ENCODE data around the gene MATN4.

MATN4 gene

DNA sequence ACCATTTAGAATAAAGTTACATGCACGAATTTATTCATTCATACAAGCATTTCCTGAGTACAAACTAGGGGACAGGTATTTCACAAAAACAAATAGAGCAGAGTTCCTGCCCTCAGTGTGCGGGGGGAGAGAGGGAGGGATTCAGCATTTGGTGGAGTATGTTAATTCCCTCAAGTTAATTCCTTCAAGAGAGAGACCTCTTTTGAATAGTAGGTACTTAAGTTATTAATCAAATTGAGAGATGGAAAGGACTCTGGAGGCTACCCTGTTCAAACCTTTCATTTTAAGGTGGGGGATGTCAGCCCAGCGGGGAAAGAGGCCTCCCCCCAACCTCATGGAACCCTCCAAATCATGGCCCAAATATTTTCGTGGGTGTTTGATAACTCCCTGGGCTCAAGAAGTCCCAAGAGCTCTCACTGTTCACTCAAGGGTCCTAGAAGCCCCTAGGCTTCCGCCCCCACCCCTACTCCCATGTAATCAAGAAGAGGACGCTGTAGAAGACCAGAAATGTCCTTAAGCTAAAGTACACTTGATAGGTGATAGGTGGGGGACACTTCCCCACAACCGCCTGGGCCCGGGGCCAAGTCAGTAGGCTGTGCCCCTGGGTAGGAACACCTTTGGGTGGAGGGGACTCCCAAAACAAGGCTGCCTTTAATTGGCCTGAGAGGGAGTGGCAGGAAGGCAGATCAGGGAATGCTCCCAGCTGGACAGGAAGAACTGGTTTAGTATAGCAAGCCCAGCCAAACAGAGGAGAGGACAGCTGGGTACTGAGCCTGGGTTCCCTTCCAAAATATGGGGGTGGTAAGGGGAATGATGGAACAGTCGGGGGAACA lies 37.2 kb upstream of the MATN4 start:
- peaks cover 0 to 32% (median 0%) of the 10 kb centered on the region in 3 experiments for H3K27me3 ChIP-seq (ENCODE audit: control insufficient read depth in 3 of 3, insufficient read depth in 3 of 3, low read depth in 1 of 3, low read length in 3 of 3)
- H4K91ac ChIP-seq (ENCODE audit: low read depth, low read length, poor library complexity) = no peak overlapping the region
- DNase-seq (ENCODE audit: low spot score) = no peak
- no peak overlapping the region for H3K18ac ChIP-seq (ENCODE audit: low read length)
- no peak overlapping the region for H3K14ac ChIP-seq (ENCODE audit: low read length)
- H3K4me1 ChIP-seq (ENCODE audit: control insufficient read depth in 2 of 2, insufficient read depth in 1 of 2, low read depth in 1 of 2, low read length in 2 of 2) = peaks cover 46 to 47% of the 10 kb centered on the region in 2 donors
- H3K27ac ChIP-seq (replicated peaks; ENCODE audit: low read length) = no peak overlapping the region
- H2AK5ac ChIP-seq (ENCODE audit: low read depth, low read length) = no peak overlapping the region
- no peak overlapping the region for H2BK5ac ChIP-seq (ENCODE audit: low read length)
- no peak overlapping the region for H3K23ac ChIP-seq (ENCODE audit: low read depth, low read length, poor library complexity)
- no peak overlapping the region for H2BK120ac ChIP-seq (ENCODE audit: low read depth, low read length)
- no peak overlapping the region for H2AFZ ChIP-seq (ENCODE audit: low read length)
- no peak overlapping the region for H3K4me2 ChIP-seq (ENCODE audit: insufficient read depth, low read length, poor library complexity, severe bottlenecking)
- no peak overlapping the region for H2BK15ac ChIP-seq (ENCODE audit: low read length)
- H4K8ac ChIP-seq (ENCODE audit: low read depth, low read length) = no peak overlapping the region
- H2BK12ac ChIP-seq (ENCODE audit: low read length) = no peak overlapping the region
- H3K36me3 ChIP-seq (replicated peaks in 1 of 2; ENCODE audit: control insufficient read depth in 2 of 2, insufficient read depth in 2 of 2, low read length in 2 of 2) = no peaks in the 10 kb centered on the region
- H3K9ac ChIP-seq (ENCODE audit: low read depth, low read length, poor library complexity) = no peak overlapping the region
- no peak overlapping the region for H3K4me3 ChIP-seq (ENCODE audit: low read length in 2 of 2)
- H3K4ac ChIP-seq (ENCODE audit: low read length) = no peak overlapping the region
- no CpG with 5 or more reads among the region's 9 CpGs for WGBS, 2 donors (ENCODE audit: extremely low coverage in 2 of 2, insufficient read length in 2 of 2, insufficient replicate concordance in 1 of 2)
- H3K9me3 ChIP-seq (replicated peaks in 1 of 2; ENCODE audit: control insufficient read depth in 2 of 2, insufficient read depth in 1 of 2, low read depth in 1 of 2, low read length in 2 of 2) = no peaks in the 10 kb centered on the region
- H3K79me1 ChIP-seq (ENCODE audit: low read depth, low read length) = no peaks in the 10 kb centered on the region

DNA sequence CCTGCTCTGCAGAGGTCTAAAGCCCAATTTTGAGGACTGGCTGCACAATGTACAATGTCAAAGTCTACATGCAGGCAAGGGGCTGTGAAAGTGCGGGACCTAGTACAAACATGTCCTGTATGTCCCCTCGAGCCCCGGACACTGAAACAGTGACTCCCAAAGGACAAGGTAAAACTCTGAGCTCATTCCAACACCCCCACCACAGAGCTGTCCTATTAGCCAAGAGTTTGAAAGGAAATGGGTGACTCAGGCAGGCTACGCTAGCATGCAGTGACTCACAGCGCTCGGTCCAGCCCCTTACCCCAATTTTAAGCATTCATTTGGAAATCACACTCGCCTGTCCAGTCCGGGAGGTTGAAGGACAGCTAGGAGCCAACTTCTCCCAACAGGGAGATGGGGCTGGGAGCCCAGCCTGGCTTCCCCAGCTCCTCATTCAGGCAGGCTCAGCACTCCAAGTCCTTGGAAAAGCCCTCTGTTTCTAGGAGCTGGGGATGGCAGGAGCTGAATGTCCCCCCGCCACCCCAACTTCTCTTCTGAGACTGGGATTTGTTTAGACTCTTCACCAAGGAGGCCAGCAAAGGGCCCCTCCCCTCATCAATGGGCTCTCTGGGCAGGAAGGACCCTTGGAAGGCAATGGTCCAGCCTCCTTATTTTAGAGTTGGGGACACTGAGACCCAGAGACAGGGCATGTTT lies 36.2 kb upstream of the MATN4 start:
- Histone ChIP-seq H2BK15ac (ENCODE audit: low read length) (no peak overlapping the region), H3K18ac (ENCODE audit: low read length) (no peak overlapping the region), H3K79me1 (ENCODE audit: low read depth, low read length) (no peaks in the 10 kb centered on the region), H3K36me3 (replicated peaks in 1 of 2; ENCODE audit: control insufficient read depth in 2 of 2, insufficient read depth in 2 of 2, low read length in 2 of 2) (no peaks in the 10 kb centered on the region), H3K23ac (ENCODE audit: low read depth, low read length, poor library complexity) (no peak overlapping the region), H3K27me3 (ENCODE audit: control insufficient read depth in 3 of 3, insufficient read depth in 3 of 3, low read depth in 1 of 3, low read length in 3 of 3) (peaks cover 0 to 28% (median 0%) of the 10 kb centered on the region in 3 experiments), H3K9ac (ENCODE audit: low read depth, low read length, poor library complexity) (no peak overlapping the region), H3K4me3 (ENCODE audit: low read length in 2 of 2) (no peak overlapping the region), H3K9me3 (replicated peaks in 1 of 2; ENCODE audit: control insufficient read depth in 2 of 2, insufficient read depth in 1 of 2, low read depth in 1 of 2, low read length in 2 of 2) (no peaks in the 10 kb centered on the region), H2BK120ac (ENCODE audit: low read depth, low read length) (no peak overlapping the region), H2AK5ac (ENCODE audit: low read depth, low read length) (no peak overlapping the region), H3K14ac (ENCODE audit: low read length) (no peak overlapping the region), H2AFZ (ENCODE audit: low read length) (peak overlapping the region; percentile 53), H4K91ac (ENCODE audit: low read depth, low read length, poor library complexity) (no peak overlapping the region), H2BK5ac (ENCODE audit: low read length) (no peak overlapping the region), H3K4me2 (ENCODE audit: insufficient read depth, low read length, poor library complexity, severe bottlenecking) (no peak overlapping the region), H4K8ac (ENCODE audit: low read depth, low read length) (no peak overlapping the region), H3K4ac (ENCODE audit: low read length) (no peak overlapping the region), H3K27ac (replicated peaks; ENCODE audit: low read length) (no peak overlapping the region), H3K4me1 (ENCODE audit: control insufficient read depth in 2 of 2, insufficient read depth in 1 of 2, low read depth in 1 of 2, low read length in 2 of 2) (peaks cover 47 to 48% of the 10 kb centered on the region in 2 donors), H2BK12ac (ENCODE audit: low read length) (no peak overlapping the region)
- no peak for DNase-seq (ENCODE audit: low spot score)
- no CpG with 5 or more reads among the region's 9 CpGs for WGBS, 2 donors (ENCODE audit: extremely low coverage in 2 of 2, insufficient read length in 2 of 2, insufficient replicate concordance in 1 of 2)

DNA sequence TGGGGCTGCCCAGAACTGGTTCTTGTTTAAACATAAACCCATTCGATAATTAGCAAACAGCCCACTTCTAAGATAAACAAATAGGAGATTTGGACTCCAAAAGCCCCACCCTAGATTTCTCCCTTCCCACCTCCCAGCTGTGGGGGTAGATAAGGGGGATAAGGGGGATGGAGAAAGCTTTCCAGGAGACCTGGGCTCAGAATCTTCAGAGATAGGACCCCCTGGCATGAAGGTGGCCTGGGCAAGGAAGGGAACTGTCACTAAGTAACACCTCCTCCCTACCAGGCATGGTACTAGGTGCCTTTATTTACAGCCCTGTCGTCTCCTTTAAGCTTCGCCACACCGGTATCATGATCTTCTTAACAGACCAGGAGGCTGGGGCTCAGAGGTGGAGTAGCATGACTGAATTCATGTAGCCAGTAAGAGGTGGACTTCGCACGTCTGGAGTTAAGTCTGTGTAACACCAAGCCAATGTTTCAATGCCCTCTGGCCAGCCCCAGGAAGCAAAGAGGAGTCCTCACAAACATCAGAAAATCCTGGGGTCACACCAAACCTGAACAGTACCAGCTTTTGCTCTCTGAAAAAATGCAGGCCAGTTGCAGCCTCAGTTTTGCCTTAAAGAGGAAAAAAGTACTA lies 35.6 kb upstream of the MATN4 start:
- DNase-seq (ENCODE audit: low spot score) = no peak
- Histone ChIP-seq H2BK12ac (ENCODE audit: low read length) (no peak overlapping the region), H3K27me3 (ENCODE audit: control insufficient read depth in 3 of 3, insufficient read depth in 3 of 3, low read depth in 1 of 3, low read length in 3 of 3) (peaks cover 0 to 26% (median 0%) of the 10 kb centered on the region in 3 experiments), H3K9me3 (replicated peaks in 1 of 2; ENCODE audit: control insufficient read depth in 2 of 2, insufficient read depth in 1 of 2, low read depth in 1 of 2, low read length in 2 of 2) (no peaks in the 10 kb centered on the region), H4K8ac (ENCODE audit: low read depth, low read length) (no peak overlapping the region), H3K18ac (ENCODE audit: low read length) (no peak overlapping the region), H4K91ac (ENCODE audit: low read depth, low read length, poor library complexity) (no peak overlapping the region), H3K23ac (ENCODE audit: low read depth, low read length, poor library complexity) (no peak overlapping the region), H3K4me2 (ENCODE audit: insufficient read depth, low read length, poor library complexity, severe bottlenecking) (no peak overlapping the region), H3K9ac (ENCODE audit: low read depth, low read length, poor library complexity) (no peak overlapping the region), H3K4me3 (ENCODE audit: low read length in 2 of 2) (no peak overlapping the region), H2AK5ac (ENCODE audit: low read depth, low read length) (no peak overlapping the region), H3K79me1 (ENCODE audit: low read depth, low read length) (no peaks in the 10 kb centered on the region), H3K4me1 (ENCODE audit: control insufficient read depth in 2 of 2, insufficient read depth in 1 of 2, low read depth in 1 of 2, low read length in 2 of 2) (peaks cover 47 to 48% of the 10 kb centered on the region in 2 donors), H3K36me3 (replicated peaks in 1 of 2; ENCODE audit: control insufficient read depth in 2 of 2, insufficient read depth in 2 of 2, low read length in 2 of 2) (no peaks in the 10 kb centered on the region), H2BK120ac (ENCODE audit: low read depth, low read length) (no peak overlapping the region), H3K14ac (ENCODE audit: low read length) (no peak overlapping the region), H3K27ac (replicated peaks; ENCODE audit: low read length) (no peak overlapping the region), H2BK15ac (ENCODE audit: low read length) (no peak overlapping the region), H2BK5ac (ENCODE audit: low read length) (no peak overlapping the region), H3K4ac (ENCODE audit: low read length) (no peak overlapping the region), H2AFZ (ENCODE audit: low read length) (peak overlapping the region; percentile 80)
- no CpG with 5 or more reads among the region's 6 CpGs for WGBS, 2 donors (ENCODE audit: extremely low coverage in 2 of 2, insufficient read length in 2 of 2, insufficient replicate concordance in 1 of 2)
